Endometrial microvascular endothelial cells (primary cell): ENCODE results near the gene JMJD7. TPM values are rescaled to one million over a fixed set of nuclear protein-coding genes. Genes with fewer than 3 reads are reported as not detected.

Experiments
- in situ Hi-C: cut with HindIII; loops from 2 replicates; pipeline ENCODE4 v1.10.0; 2017; ENCODE audit warnings: low sequenced_read_pairs, low pct_unique_long_range_greater_than_20kb; ENCODE audit errors: inconsistent ontology term
- total RNA-seq: library from RNA; depleted of rRNA; stranded (reverse); fragments of >200 nt; gene quantifications from one replicate; pipeline ENCODE4 v1.2.3, GENCODE V29; 2015; ENCODE audit errors: inconsistent ontology term

The JMJD7 gene
- 5.0 TPM for total RNA-seq

GRCh38 chr15:41827880-41828806, at the start of gene JMJD7:
Gene JMJD7, plus strand, starts transcription at chr15:41828092. Its CDS starts 33 bp downstream, at chr15:41828125.
- in situ Hi-C loops: no loop called here

GRCh38 chr15:41778521-41778920, 49.4 kb upstream of the JMJD7 start:
- in situ Hi-C loops: no loop called here

GRCh38 chr15:41779662-41780157, 48.2 kb upstream of the JMJD7 start:
- in situ Hi-C loops: no loop called here

GRCh38 chr15:41780266-41780665, 47.6 kb upstream of the JMJD7 start:
- in situ Hi-C loops: no loop called here

GRCh38 chr15:41780727-41781126, 47.2 kb upstream of the JMJD7 start:
- in situ Hi-C loops: no loop called here

GRCh38 chr15:41782371-41783282, 45.3 kb upstream of the JMJD7 start:
- in situ Hi-C loops: no loop called here

GRCh38 chr15:41783296-41783695, 44.6 kb upstream of the JMJD7 start:
- in situ Hi-C loops: no loop called here

- in situ Hi-C loops: no loop called here
These were observed 39.6 kb upstream of the JMJD7 start for GRCh38 chr15:41788262-41788661.

- in situ Hi-C loops: no loop called here
These were observed 38.7 kb upstream of the JMJD7 start for GRCh38 chr15:41789236-41789635.

GRCh38 chr15:41789662-41790061, 38.2 kb upstream of the JMJD7 start:
- in situ Hi-C loops: no loop called here

GRCh38 chr15:41790169-41790568, 37.7 kb upstream of the JMJD7 start:
- in situ Hi-C loops: no loop called here

- in situ Hi-C loops: no loop called here
These were observed 36.9 kb upstream of the JMJD7 start for GRCh38 chr15:41790756-41791546.

- in situ Hi-C loops: no loop called here
These were observed 36.4 kb upstream of the JMJD7 start for GRCh38 chr15:41791547-41791937.

GRCh38 chr15:41792000-41792637, 35.8 kb upstream of the JMJD7 start:
- in situ Hi-C loops: no loop called here

- in situ Hi-C loops: no loop called here
These were observed 33.8 kb upstream of the JMJD7 start for GRCh38 chr15:41794081-41794480.

- in situ Hi-C loops: no loop called here
These were observed 31.7 kb upstream of the JMJD7 start for GRCh38 chr15:41795996-41796856.

GRCh38 chr15:41797201-41797944, 30.5 kb upstream of the JMJD7 start:
- in situ Hi-C loops: no loop called here
